ENCODE results near the gene NCOR2. TPM values are rescaled to one million over a fixed set of nuclear protein-coding genes. Genes with fewer than 3 reads are reported as not detected.

The NCOR2 gene
- total and polyA plus RNA-seq, 10 of the 15 experiments (the other 5 are each of a cell fraction or from before 2014, with no cell fraction given), result 0.43 to 179 (median 14.9) TPM

- 14% methylated on average over 15 of the region's 19 CpGs for WGBS (ENCODE audit: insufficient coverage, insufficient replicate concordance, low lambda C conversion rate, missing lambda C conversion rate)
- peak overlapping the region; percentile 51 for H3K27ac ChIP-seq (ENCODE audit: control insufficient read depth, insufficient read depth)
- FAIRE-seq, result no peak
- H3K4me3 ChIP-seq, result peak overlapping the region; percentile 82
- in situ Hi-C loops (cut with MboI), result no loop called here
- no peaks in the 10 kb centered on the region; a peak in 2 of 4 replicates for H3K36me3 ChIP-seq (ENCODE audit: control insufficient read depth in 2 of 2, insufficient read depth in 2 of 2, low read length in 1 of 2)
- DNase-seq (ENCODE audit: low read depth, low spot score), result no peak
- peak overlapping the region; percentile 82 for H3K4me2 ChIP-seq (ENCODE audit: control insufficient read depth, insufficient read depth)
- peaks cover 37% of the 10 kb centered on the region for H3K4me1 ChIP-seq (ENCODE audit: control insufficient read depth, insufficient read depth, low read length)
- H3K9me3 ChIP-seq (replicated peaks; ENCODE audit: control insufficient read depth, insufficient read depth, low read length), result no peaks in the 10 kb centered on the region; the same call in 2 of the 3 replicates
- SMC1A ChIA-PET (ENCODE audit: uncharacterized antibody, unreplicated experiment), result interaction anchor here (1.2 to 7.0 kb wide), 6 partner anchors 11 to 217 kb away, joined by 3 to 48 read pairs (median 5); no protein-coding TSS in a partner anchor
- peak overlapping the region; percentile 46 for H3K9ac ChIP-seq (ENCODE audit: control insufficient read depth, insufficient read depth, low read length)
- POLR2A ChIA-PET, result interaction anchor here (1.2 to 4.6 kb wide), 3 partner anchors 12 to 210 kb away, joined by 3 to 31 read pairs (median 5); no protein-coding TSS in a partner anchor
- ATAC-seq, result no peak
- intact Hi-C loops (cut with micrococcal nuclease; ENCODE audit: unreplicated experiment), result loop anchor here (10.0 kb wide), 1 partner anchor 350 kb away; the partner anchor contains the start of gene UBC
- peaks cover 79% of the 10 kb centered on the region for H3K79me2 ChIP-seq (ENCODE audit: control insufficient read depth, insufficient read depth, low read length)
- BruUV-seq (replicated peaks), result no TSS peak
- RAD21 ChIA-PET (ENCODE audit: unreplicated experiment), result interaction anchor here (0.7 to 6.0 kb wide), 9 partner anchors 12 to 210 kb away, joined by 3 to 37 read pairs (median 3); no protein-coding TSS in a partner anchor
- no peaks in the 10 kb centered on the region for H4K20me1 ChIP-seq (ENCODE audit: control insufficient read depth, insufficient read depth)
- CTCF ChIA-PET, result interaction anchor here (0.9 to 1.5 kb wide), 5 partner anchors 12 to 199 kb away, joined by 3 to 5 read pairs (median 4); no protein-coding TSS in a partner anchor
- H2AFZ ChIP-seq (ENCODE audit: control insufficient read depth, low read depth, low read length), result no peak overlapping the region
- no peaks in the 10 kb centered on the region for H3K27me3 ChIP-seq (replicated peaks in 1 of 2; ENCODE audit: control insufficient read depth in 2 of 2, insufficient read depth in 2 of 2, low read length in 1 of 2)
- TF ChIP-seq SMAD1 (IDR thresholded peaks at IDR 0.05; ENCODE audit: low read depth, partially characterized antibody) (no peak), HDGF (IDR thresholded peaks at IDR 0.05) (peak; percentile 14; the same call in 1 of the 2 replicates), RFX5 (IDR thresholded peaks at IDR 0.05; ENCODE audit: low read depth, low read length) (no peak), EED (IDR thresholded peaks at IDR 0.05; ENCODE audit: low read depth) (peak; percentile 14; the same call in 1 of the 2 replicates), RUNX3 (IDR thresholded peaks at IDR 0.05; ENCODE audit: low read length) (0 out of 2 replicates have a peak, but pooled peaks have one; percentile 12), ZNF384 (IDR thresholded peaks at IDR 0.05; ENCODE audit: borderline replicate concordance, low read depth, low read length) (no peak), ZSCAN29 (IDR thresholded peaks at IDR 0.05) (no peak), MEF2B (IDR thresholded peaks at IDR 0.05; ENCODE audit: partially characterized antibody, poor library complexity, severe bottlenecking) (peak; percentile 76), EGR1 (IDR thresholded peaks at IDR 0.05; ENCODE audit: borderline replicate concordance in 1 of 2, low read depth in 2 of 2, low read length in 2 of 2) (peak in 1 of 2 experiments; percentile 87; a peak in 2 of 3 replicates), MYC (IDR thresholded peaks at IDR 0.05; ENCODE audit: insufficient read depth, insufficient read length, insufficient replicate concordance, low read length, severe bottlenecking) (no peak), IKZF1 (conservative IDR thresholded peaks at IDR 0.05) (0 out of 2 replicates have a peak, but pooled peaks have one; percentile 22), FOS (IDR thresholded peaks at IDR 0.05; ENCODE audit: borderline replicate concordance, extremely low read depth, insufficient read length) (no peak), CBX3 (IDR thresholded peaks at IDR 0.05; ENCODE audit: borderline replicate concordance, low read depth) (no peak), IKZF2 (IDR thresholded peaks at IDR 0.05) (peak in 1 of 2 experiments; percentile 22; a peak in 1 of 4 replicates), CHD2 (IDR thresholded peaks at IDR 0.05; ENCODE audit: borderline replicate concordance, low read depth, low read length) (peak; percentile 55; the same call in 1 of the 2 replicates), TCF12 (IDR thresholded peaks at IDR 0.05; ENCODE audit: low read depth, low read length) (no peak), RAD21 (IDR thresholded peaks at IDR 0.05; ENCODE audit: insufficient read depth, low read depth, low read length) (no peak), DPF2 (IDR thresholded peaks at IDR 0.05) (0 out of 2 replicates have a peak, but pooled peaks have one; percentile 39), USF1 (IDR thresholded peaks at IDR 0.05; ENCODE audit: borderline replicate concordance, extremely low read length, insufficient read depth, low read depth, low read length) (no peak), NKRF (conservative IDR thresholded peaks at IDR 0.05) (0 out of 2 replicates have a peak, but pooled peaks have one; percentile 29), GATAD2B (conservative IDR thresholded peaks at IDR 0.05; ENCODE audit: low read depth) (no peak)
These were observed 3.0 kb downstream of the NCOR2 start for GRCh38 chr12:124564232-124564958.
